Measurements from ENCODE around the gene SEPTIN6.

DNA sequence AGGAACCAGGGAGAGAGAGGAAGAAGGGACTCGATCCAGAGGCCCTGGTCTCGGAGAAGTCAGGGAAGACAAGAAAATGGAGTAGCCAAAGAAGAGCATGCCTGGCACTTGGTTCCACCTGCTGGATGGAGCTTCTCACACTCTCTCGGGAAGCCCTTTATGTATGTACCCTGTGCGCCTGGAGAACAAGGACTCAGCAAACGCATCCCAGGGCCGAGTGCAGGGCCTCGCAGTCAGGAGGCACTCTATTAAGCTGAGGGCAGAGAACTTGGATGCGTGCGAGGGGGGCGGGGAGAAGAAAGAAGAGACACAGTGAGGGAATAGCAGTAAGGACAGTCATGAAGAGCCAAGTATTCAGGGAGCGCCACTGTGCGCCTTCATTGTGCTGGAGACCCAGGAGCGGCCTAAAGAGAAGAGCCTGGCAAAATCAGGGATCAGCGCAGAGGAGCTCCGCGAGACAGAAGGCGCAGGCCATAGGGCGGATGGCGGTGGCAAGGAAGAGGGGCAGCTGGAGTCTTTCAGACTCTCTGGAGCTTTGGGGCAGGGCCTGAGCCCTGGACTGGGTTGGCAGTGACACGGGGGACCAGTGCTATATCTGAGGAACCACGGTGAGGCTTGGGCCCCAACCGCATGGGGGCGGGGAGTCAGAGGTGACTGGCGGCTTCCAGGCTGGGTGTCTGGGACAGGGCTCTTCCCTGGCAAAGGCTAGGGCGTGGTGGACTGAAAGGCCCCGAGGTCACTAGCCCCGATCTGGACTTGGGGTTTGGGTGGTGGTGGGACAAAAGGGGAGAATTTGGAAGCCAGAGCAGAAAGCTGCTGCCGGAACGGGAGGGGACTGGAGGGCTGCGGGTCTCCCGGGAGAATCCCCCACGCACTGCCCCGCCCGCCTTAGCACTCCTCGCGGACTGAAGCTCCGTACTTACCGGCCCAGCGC is 1.9 kb upstream of the SEPTIN6 start:
- TF ChIP-seq, protein P1, sequence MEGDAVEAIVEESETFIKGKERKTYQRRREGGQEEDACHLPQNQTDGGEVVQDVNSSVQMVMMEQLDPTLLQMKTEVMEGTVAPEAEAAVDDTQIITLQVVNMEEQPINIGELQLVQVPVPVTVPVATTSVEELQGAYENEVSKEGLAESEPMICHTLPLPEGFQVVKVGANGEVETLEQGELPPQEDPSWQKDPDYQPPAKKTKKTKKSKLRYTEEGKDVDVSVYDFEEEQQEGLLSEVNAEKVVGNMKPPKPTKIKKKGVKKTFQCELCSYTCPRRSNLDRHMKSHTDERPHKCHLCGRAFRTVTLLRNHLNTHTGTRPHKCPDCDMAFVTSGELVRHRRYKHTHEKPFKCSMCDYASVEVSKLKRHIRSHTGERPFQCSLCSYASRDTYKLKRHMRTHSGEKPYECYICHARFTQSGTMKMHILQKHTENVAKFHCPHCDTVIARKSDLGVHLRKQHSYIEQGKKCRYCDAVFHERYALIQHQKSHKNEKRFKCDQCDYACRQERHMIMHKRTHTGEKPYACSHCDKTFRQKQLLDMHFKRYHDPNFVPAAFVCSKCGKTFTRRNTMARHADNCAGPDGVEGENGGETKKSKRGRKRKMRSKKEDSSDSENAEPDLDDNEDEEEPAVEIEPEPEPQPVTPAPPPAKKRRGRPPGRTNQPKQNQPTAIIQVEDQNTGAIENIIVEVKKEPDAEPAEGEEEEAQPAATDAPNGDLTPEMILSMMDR (IDR thresholded peaks at IDR 0.05) = no peak
- TF ChIP-seq ATF1 (CRISPR knock-in tag; IDR thresholded peaks at IDR 0.05) = no peak
- TF ChIP-seq, protein P2, sequence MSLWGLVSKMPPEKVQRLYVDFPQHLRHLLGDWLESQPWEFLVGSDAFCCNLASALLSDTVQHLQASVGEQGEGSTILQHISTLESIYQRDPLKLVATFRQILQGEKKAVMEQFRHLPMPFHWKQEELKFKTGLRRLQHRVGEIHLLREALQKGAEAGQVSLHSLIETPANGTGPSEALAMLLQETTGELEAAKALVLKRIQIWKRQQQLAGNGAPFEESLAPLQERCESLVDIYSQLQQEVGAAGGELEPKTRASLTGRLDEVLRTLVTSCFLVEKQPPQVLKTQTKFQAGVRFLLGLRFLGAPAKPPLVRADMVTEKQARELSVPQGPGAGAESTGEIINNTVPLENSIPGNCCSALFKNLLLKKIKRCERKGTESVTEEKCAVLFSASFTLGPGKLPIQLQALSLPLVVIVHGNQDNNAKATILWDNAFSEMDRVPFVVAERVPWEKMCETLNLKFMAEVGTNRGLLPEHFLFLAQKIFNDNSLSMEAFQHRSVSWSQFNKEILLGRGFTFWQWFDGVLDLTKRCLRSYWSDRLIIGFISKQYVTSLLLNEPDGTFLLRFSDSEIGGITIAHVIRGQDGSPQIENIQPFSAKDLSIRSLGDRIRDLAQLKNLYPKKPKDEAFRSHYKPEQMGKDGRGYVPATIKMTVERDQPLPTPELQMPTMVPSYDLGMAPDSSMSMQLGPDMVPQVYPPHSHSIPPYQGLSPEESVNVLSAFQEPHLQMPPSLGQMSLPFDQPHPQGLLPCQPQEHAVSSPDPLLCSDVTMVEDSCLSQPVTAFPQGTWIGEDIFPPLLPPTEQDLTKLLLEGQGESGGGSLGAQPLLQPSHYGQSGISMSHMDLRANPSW (CRISPR knock-in tag; conservative IDR thresholded peaks at IDR 0.05; ENCODE audit: low read depth) = no peak
- TF ChIP-seq TEAD4 (CRISPR knock-in tag; IDR thresholded peaks at IDR 0.05) = no peak
- TF ChIP-seq, protein P3, sequence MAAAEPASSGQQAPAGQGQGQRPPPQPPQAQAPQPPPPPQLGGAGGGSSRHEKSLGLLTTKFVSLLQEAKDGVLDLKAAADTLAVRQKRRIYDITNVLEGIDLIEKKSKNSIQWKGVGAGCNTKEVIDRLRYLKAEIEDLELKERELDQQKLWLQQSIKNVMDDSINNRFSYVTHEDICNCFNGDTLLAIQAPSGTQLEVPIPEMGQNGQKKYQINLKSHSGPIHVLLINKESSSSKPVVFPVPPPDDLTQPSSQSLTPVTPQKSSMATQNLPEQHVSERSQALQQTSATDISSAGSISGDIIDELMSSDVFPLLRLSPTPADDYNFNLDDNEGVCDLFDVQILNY (CRISPR knock-in tag; IDR thresholded peaks at IDR 0.05) = no peak
